ENCODE measurements around the gene NRXN3.

DNA sequence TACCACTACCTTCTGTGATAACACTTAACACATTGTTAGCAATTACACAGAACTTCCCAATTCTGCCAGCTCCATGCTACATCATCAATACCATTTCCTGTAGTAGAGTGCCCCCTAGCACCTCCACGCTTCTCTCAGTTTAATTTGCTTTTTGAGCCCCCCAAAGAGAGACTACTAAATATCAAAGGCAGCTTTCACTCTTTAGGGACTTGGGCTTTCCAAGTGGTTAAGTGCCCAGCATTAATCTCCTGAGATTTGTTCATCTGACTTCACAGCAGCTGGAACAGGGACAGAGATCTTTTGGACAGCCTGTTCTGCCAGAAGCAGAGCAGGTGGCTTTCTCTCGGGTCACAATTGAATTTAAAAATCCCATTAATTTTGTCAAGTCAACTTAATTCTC lies 1086.2 kb downstream of the NRXN3 start:
- TF ChIP-seq EZH2 (IDR thresholded peaks at IDR 0.05; ENCODE audit: borderline replicate concordance, low read length) = no peak
- TF ChIP-seq, protein P1, sequence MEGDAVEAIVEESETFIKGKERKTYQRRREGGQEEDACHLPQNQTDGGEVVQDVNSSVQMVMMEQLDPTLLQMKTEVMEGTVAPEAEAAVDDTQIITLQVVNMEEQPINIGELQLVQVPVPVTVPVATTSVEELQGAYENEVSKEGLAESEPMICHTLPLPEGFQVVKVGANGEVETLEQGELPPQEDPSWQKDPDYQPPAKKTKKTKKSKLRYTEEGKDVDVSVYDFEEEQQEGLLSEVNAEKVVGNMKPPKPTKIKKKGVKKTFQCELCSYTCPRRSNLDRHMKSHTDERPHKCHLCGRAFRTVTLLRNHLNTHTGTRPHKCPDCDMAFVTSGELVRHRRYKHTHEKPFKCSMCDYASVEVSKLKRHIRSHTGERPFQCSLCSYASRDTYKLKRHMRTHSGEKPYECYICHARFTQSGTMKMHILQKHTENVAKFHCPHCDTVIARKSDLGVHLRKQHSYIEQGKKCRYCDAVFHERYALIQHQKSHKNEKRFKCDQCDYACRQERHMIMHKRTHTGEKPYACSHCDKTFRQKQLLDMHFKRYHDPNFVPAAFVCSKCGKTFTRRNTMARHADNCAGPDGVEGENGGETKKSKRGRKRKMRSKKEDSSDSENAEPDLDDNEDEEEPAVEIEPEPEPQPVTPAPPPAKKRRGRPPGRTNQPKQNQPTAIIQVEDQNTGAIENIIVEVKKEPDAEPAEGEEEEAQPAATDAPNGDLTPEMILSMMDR (IDR thresholded peaks at IDR 0.05; ENCODE audit: low read length) = peak; percentile 14; the same call in 1 of the 2 replicates

Measured in OCI-LY1 (cell line).